Sigmoid colon (tissue), 4 donors: ENCODE results near the gene SEC61B.

ENCODE experiments used
- CTCF ChIP-seq, 4 experiments: fragments of 450-650 bp in 3 of 4; fragments of 200-600 bp in 1 of 4; IDR thresholded peaks; one replicate each; pipeline ENCODE4 v1.5.1; 2016 to 2019; ENCODE audit warnings: antibody characterized with exemption in 4 of 4, mild to moderate bottlenecking in 3 of 4, moderate library complexity in 2 of 4
- EP300 ChIP-seq, 4 donors: sonication (generic); formaldehyde crosslinking; IDR thresholded peaks; one replicate each; pipeline ENCODE4 v1.6.1; 2017; ENCODE audit warnings: antibody characterized with exemption in 4 of 4
- POLR2A ChIP-seq, 2 donors: fragments of 450-650 bp; IDR thresholded peaks; one replicate each; pipeline ENCODE4 v1.6.1; 2016; ENCODE audit warnings: antibody characterized with exemption in 2 of 2, mild to moderate bottlenecking in 2 of 2, moderate library complexity in 2 of 2
- POLR2AphosphoS5 ChIP-seq, 4 donors: sonication (generic); formaldehyde crosslinking; IDR thresholded peaks; one replicate each; pipeline ENCODE4 v1.6.1; 2017; ENCODE audit warnings: antibody characterized with exemption in 4 of 4

- TF ChIP-seq CTCF (IDR thresholded peaks at IDR 0.05), result no peak
- TF ChIP-seq POLR2A (IDR thresholded peaks at IDR 0.05), result no peak
- no peak for TF ChIP-seq EP300 (IDR thresholded peaks at IDR 0.05)
- no peak for TF ChIP-seq POLR2AphosphoS5 (IDR thresholded peaks at IDR 0.05)
Observed at GRCh38 chr9:99211746-99212145, 10.3 kb upstream of the SEC61B start.
